Activated naive CD4-positive, alpha-beta T cell treated with anti-CD3 and anti-CD28 coated beads for 36 hours (primary cell): ENCODE measurements around the gene SDHA. TPM values are rescaled to one million over a fixed set of nuclear protein-coding genes. Genes with fewer than 3 reads are reported as not detected.
"Not testable (repeated sequence)": the region's sequence is repeated elsewhere in the genome, so short reads cannot be mapped to it uniquely, and the experiment has no call there.

Experiments used
- CTCF ChIA-PET: fragments of 350-600 bp; sonication (Branson Sonifier 250); formaldehyde crosslinking; loops from one replicate; lab custom pipeline; 2021; ENCODE audit warnings: antibody characterized with exemption; lab: Charles Lee
- DNase-seq: peaks from one replicate; pipeline ENCODE4 v3.0.0-alpha.2; 2020
- H3K27ac Mint-ChIP-seq: one replicate; pipeline ENCODE4 v1.8.0; 2021; ENCODE audit warnings: mild to moderate bottlenecking, mixed read lengths
- H3K27me3 Mint-ChIP-seq: one replicate; pipeline ENCODE4 v1.8.0; 2021; ENCODE audit warnings: low read depth, mixed read lengths
- H3K36me3 Mint-ChIP-seq: one replicate; pipeline ENCODE4 v1.8.0; 2021; ENCODE audit warnings: low read depth, mixed read lengths
- H3K4me1 Mint-ChIP-seq: one replicate; pipeline ENCODE4 v1.8.0; 2021; ENCODE audit warnings: low read depth, mixed read lengths
- H3K4me3 Mint-ChIP-seq: one replicate; pipeline ENCODE4 v1.8.0; 2021; ENCODE audit warnings: mild to moderate bottlenecking, moderate library complexity, mixed read lengths
- H3K9me3 Mint-ChIP-seq: one replicate; pipeline ENCODE4 v1.8.0; 2021; ENCODE audit warnings: mixed read lengths
- intact Hi-C: fragments of 100-400 bp; cut with micrococcal nuclease; formaldehyde crosslinking; loops from one replicate; pipeline ENCODE4 v1.15.1; 2023
- total RNA-seq, 2 experiments: library from RNA; stranded (reverse); gene quantifications; one replicate each; pipeline ENCODE4 v1.2.3, GENCODE V29; 2021

Gene SDHA
- total RNA-seq: 100 to 1,000 TPM; 133 to 136 TPM

GRCh38 chr5:217494-218456, at the start of gene SDHA, which contains the start of gene CCDC127:
Gene SDHA, plus strand, starts transcription at chr5:218320. Its CDS starts 36 bp downstream, at chr5:218356.
Gene CCDC127, minus strand, starts transcription at chr5:218153. Its CDS starts 1,304 bp downstream, at chr5:216849.
- CTCF ChIA-PET: interaction anchor here (0.9 to 2.6 kb wide), 2 partner anchors 17 to 30 kb away, joined by 4 to 13 read pairs; no protein-coding TSS in a partner anchor

GRCh38 chr5:169071-169727, 48.9 kb upstream of the SDHA start:
- H3K4me3 Mint-ChIP-seq: no peak overlapping the region
- no peaks in the 10 kb centered on the region for H3K27me3 Mint-ChIP-seq
- no peaks in the 10 kb centered on the region for H3K36me3 Mint-ChIP-seq
- intact Hi-C loops: no loop called here
- H3K4me1 Mint-ChIP-seq: no peaks in the 10 kb centered on the region
- no peaks in the 10 kb centered on the region for H3K9me3 Mint-ChIP-seq
- CTCF ChIA-PET: no interaction called here
- H3K27ac Mint-ChIP-seq: no peak overlapping the region
- DNase-seq: no peak

More at GRCh38 chr5:217494-218456, at the start of gene SDHA, which contains the start of gene CCDC127:
- peak within 1 kb of the TSS; percentile 86 for H3K27ac Mint-ChIP-seq
- intact Hi-C loops: loop anchor here (1.0 to 5.0 kb wide), 4 partner anchors 29 to 255 kb away; partner anchors contain the start of gene PDCD6
- H3K9me3 Mint-ChIP-seq, H3K27me3 Mint-ChIP-seq: not testable (repeated sequence)
- peaks cover 19% of the 10 kb centered on the region for H3K36me3 Mint-ChIP-seq
- H3K4me1 Mint-ChIP-seq: peaks cover 58% of the 10 kb centered on the region
- H3K4me3 Mint-ChIP-seq: peak within 1 kb of the TSS; percentile 92
- DNase-seq: peak; percentile 94

- CTCF ChIA-PET: no interaction called here
- Mint-ChIP-seq H3K27me3 (no peaks in the 10 kb centered on the region), H3K9me3 (no peaks in the 10 kb centered on the region), H3K4me1 (no peaks in the 10 kb centered on the region), H3K27ac (no peak overlapping the region), H3K4me3 (no peak overlapping the region), H3K36me3 (no peaks in the 10 kb centered on the region)
- no peak for DNase-seq
- intact Hi-C loops: no loop called here
Measured at GRCh38 chr5:169728-170094, 48.4 kb upstream of the SDHA start.

GRCh38 chr5:170971-171800, 46.9 kb upstream of the SDHA start:
- no peak for DNase-seq
- H3K27me3 Mint-ChIP-seq: no peaks in the 10 kb centered on the region
- CTCF ChIA-PET: no interaction called here

GRCh38 chr5:171801-172331, 46.3 kb upstream of the SDHA start:
- no peaks in the 10 kb centered on the region for H3K4me1 Mint-ChIP-seq
- H3K36me3 Mint-ChIP-seq: no peaks in the 10 kb centered on the region
- H3K27ac Mint-ChIP-seq: no peak overlapping the region
- no peaks in the 10 kb centered on the region for H3K27me3 Mint-ChIP-seq
- H3K9me3 Mint-ChIP-seq: no peaks in the 10 kb centered on the region
- DNase-seq: no peak
- H3K4me3 Mint-ChIP-seq: no peak overlapping the region
- intact Hi-C loops: no loop called here
- CTCF ChIA-PET: no interaction called here

More at GRCh38 chr5:170971-171800, 46.9 kb upstream of the SDHA start:
- intact Hi-C loops: no loop called here
- no peak overlapping the region for H3K27ac Mint-ChIP-seq
- no peak overlapping the region for H3K4me3 Mint-ChIP-seq
- no peaks in the 10 kb centered on the region for H3K4me1 Mint-ChIP-seq
- no peaks in the 10 kb centered on the region for H3K36me3 Mint-ChIP-seq
- H3K9me3 Mint-ChIP-seq: no peaks in the 10 kb centered on the region

- Mint-ChIP-seq H3K9me3 (no peaks in the 10 kb centered on the region), H3K4me1 (no peaks in the 10 kb centered on the region), H3K4me3 (no peak overlapping the region), H3K27ac (no peak overlapping the region), H3K27me3 (no peaks in the 10 kb centered on the region), H3K36me3 (no peaks in the 10 kb centered on the region)
- no peak for DNase-seq
- intact Hi-C loops: no loop called here
- CTCF ChIA-PET: no interaction called here
Measured at GRCh38 chr5:172421-172820, 45.7 kb upstream of the SDHA start.

GRCh38 chr5:172841-173251, 45.3 kb upstream of the SDHA start:
- Mint-ChIP-seq H3K27ac (no peak overlapping the region), H3K4me1 (no peaks in the 10 kb centered on the region), H3K9me3 (no peaks in the 10 kb centered on the region), H3K36me3 (no peaks in the 10 kb centered on the region), H3K4me3 (no peak overlapping the region), H3K27me3 (no peaks in the 10 kb centered on the region)
- CTCF ChIA-PET: no interaction called here
- DNase-seq: no peak
- intact Hi-C loops: no loop called here

GRCh38 chr5:173392-174290, 44.5 kb upstream of the SDHA start:
- CTCF ChIA-PET: no interaction called here
- no peak overlapping the region for H3K27ac Mint-ChIP-seq
- no peaks in the 10 kb centered on the region for H3K36me3 Mint-ChIP-seq
- H3K27me3 Mint-ChIP-seq: no peaks in the 10 kb centered on the region
- DNase-seq: no peak
- H3K9me3 Mint-ChIP-seq: no peaks in the 10 kb centered on the region
- H3K4me3 Mint-ChIP-seq: no peak overlapping the region
- intact Hi-C loops: no loop called here
- H3K4me1 Mint-ChIP-seq: no peaks in the 10 kb centered on the region

- Mint-ChIP-seq H3K4me3 (no peak overlapping the region), H3K27me3 (no peaks in the 10 kb centered on the region), H3K36me3 (no peaks in the 10 kb centered on the region), H3K4me1 (no peaks in the 10 kb centered on the region), H3K9me3 (no peaks in the 10 kb centered on the region), H3K27ac (no peak overlapping the region)
- intact Hi-C loops: no loop called here
- CTCF ChIA-PET: no interaction called here
- DNase-seq: no peak
Measured at GRCh38 chr5:174291-174600, 43.9 kb upstream of the SDHA start.

- intact Hi-C loops: no loop called here
- Mint-ChIP-seq H3K27me3 (peaks cover 3% of the 10 kb centered on the region), H3K27ac (no peak overlapping the region), H3K4me1 (no peaks in the 10 kb centered on the region), H3K36me3 (no peaks in the 10 kb centered on the region), H3K9me3 (no peaks in the 10 kb centered on the region), H3K4me3 (no peak overlapping the region)
- DNase-seq: no peak
- CTCF ChIA-PET: interaction anchor here (0.8 kb wide), 1 partner anchor 31 kb away, joined by 3 read pairs; no protein-coding TSS in a partner anchor
Measured at GRCh38 chr5:174876-175465, 43.1 kb upstream of the SDHA start.

GRCh38 chr5:176296-176823, 41.8 kb upstream of the SDHA start:
- H3K4me3 Mint-ChIP-seq: no peak overlapping the region
- intact Hi-C loops: no loop called here
- CTCF ChIA-PET: no interaction called here
- no peak for DNase-seq
- no peaks in the 10 kb centered on the region for H3K36me3 Mint-ChIP-seq
- no peaks in the 10 kb centered on the region for H3K4me1 Mint-ChIP-seq
- H3K9me3 Mint-ChIP-seq: no peaks in the 10 kb centered on the region
- H3K27me3 Mint-ChIP-seq: peaks cover 3% of the 10 kb centered on the region
- H3K27ac Mint-ChIP-seq: no peak overlapping the region
